ENCODE results near the gene HSD17B3.

Gene HSD17B3

DNA sequence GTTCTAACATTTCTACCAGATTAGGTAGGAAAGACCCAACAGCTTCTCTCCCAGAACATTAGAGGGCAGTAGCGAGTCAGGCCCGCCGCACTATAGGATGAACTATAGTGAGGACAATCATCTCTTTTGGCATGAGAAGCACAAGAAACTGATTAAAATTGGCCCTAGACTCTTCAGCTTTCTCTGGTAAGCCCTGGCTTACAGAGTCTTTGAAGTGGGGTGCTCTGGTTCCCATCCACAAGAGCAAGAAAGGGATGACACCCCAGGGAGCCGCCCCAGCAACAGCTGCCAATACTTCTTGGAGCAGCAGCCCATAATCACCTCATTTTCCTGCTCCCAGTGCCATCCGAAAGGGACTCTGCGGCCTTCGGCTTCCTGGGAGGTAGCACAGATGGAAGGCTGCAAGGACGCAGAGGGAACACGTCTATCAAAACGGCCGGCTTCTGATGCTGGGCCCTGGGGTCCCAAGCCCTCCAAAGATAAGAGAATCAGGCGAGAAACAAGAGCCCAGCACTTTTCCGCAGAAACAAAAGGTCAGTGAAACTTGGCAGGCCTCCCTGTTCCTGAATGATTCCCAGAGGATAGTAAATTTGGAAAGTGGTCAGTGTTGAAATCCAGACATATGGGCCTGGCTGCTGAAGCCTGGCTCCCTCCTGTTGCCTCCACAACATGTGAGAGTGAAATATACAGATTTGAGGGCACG, 69.3 kb downstream of the HSD17B3 start:
- DNase-seq: peak; percentile 15 to 48

DNA sequence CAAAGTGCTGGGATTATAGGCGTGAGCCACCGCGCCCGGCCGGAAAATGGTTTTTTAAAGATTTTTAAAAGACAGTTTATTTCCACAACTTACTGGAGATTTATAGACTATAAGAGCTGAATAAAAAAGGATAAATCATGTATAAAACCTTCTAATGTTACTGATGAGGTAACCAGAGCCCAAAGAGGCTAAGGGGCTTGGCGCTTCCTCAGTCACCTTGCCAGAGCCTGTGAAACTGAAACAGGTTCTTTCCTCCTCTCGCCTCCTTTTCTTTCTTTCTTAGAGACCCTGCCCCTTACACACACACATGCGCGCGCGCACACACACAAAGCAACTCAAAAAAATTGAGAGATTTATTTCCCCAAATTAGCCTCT, 69.8 kb downstream of the HSD17B3 start:
- DNase-seq: no peak

DNA sequence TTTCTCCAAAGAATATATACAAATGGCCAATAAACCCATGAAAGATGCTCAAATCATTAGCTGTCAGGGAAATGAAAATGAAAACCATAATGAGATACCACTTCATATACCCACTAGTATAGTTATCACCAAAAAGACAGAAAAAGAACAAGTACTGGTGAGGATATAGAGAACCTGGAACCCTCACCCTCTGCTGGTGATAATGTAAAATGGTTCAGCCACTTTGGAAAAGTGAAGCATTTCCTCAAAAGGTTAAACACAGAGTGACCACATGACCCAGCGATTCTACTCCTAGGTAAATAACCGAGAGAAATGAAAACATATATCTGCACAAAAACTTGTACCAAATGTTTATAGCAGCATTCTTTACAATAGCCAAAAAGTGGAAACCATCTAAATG, 72.0 kb downstream of the HSD17B3 start:
- DNase-seq: no peak

DNA sequence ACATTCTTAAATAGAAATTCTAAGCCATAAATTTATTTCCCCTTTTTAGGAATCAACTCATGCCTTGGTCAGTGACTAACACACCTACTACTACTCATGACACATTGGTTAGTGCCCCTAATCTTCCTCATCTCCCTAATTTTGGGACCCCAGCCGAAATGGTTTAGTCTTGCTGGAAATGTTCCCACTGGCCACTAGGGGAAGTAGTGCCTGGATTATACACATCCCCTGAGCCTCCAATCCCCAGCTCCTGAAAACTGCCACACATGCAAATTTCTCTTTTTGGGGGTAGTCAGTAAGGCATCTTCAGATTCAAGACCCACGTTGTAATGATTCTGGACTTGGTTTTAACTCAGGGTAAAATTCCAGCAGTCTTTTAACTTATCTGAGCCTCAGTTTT, 79.8 kb downstream of the HSD17B3 start:
- DNase-seq: no peak

DNA sequence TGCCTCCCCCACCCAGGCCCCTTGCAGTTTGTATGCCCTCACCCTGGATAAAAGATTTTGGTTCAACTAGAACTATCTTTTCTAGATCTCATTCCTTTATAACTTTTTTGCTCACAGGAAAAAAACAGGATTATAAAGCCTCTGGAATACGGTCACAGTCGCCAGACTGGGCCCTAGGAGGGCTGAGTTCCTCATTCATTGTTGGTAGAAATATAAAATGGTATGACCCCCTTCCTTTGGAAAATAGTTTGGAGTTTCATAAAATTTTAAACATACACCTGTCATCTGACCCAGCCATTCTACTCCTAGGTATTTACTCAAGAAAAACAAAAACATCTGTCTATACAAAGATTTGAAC, 82.1 kb downstream of the HSD17B3 start:
- no peak for DNase-seq

DNA sequence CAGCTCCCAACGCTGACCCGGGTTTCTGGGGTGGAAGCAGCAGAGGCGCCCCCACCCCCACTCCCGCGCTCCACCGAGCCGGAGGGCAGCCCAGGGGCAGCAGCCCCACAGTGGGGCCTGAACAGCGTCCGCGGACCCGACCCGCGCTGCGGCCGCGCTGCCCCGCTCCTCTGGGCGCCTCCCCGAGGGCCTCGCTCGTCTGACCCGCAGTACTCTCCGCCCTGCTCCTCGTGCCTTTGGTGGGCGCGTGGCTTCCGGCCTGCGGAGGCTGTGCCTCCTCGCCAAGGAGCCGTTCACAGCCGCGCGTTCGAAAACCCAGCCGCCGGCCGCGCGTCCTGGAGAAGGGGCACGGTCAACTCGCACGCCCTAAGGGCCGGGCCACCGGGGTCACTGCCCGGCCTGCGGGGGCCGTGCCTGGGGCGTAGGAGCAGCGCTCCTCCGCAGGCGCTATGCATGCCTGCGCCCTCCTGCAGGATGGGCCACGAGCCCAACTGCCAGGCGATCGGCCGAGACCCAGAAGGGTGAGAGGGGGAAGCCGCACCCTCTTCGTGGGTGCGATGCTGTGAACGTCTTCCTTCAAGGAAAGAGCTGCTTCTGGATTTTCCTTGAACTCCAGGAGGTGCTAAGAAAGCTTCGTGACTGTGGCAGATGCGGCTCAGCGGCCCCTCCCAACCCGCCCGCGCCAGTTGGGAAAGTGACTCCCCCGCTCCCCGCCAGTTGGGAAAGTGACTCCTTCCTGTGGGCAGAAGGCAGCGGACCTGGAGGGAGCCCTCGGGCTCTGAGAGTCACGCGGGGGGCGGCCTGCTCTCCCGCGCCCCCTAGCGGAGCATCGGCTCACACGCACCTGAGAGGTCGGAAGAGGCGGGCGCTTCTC, 82.7 kb downstream of the HSD17B3 start:
- DNase-seq: peak; percentile 38 to 58

DNA sequence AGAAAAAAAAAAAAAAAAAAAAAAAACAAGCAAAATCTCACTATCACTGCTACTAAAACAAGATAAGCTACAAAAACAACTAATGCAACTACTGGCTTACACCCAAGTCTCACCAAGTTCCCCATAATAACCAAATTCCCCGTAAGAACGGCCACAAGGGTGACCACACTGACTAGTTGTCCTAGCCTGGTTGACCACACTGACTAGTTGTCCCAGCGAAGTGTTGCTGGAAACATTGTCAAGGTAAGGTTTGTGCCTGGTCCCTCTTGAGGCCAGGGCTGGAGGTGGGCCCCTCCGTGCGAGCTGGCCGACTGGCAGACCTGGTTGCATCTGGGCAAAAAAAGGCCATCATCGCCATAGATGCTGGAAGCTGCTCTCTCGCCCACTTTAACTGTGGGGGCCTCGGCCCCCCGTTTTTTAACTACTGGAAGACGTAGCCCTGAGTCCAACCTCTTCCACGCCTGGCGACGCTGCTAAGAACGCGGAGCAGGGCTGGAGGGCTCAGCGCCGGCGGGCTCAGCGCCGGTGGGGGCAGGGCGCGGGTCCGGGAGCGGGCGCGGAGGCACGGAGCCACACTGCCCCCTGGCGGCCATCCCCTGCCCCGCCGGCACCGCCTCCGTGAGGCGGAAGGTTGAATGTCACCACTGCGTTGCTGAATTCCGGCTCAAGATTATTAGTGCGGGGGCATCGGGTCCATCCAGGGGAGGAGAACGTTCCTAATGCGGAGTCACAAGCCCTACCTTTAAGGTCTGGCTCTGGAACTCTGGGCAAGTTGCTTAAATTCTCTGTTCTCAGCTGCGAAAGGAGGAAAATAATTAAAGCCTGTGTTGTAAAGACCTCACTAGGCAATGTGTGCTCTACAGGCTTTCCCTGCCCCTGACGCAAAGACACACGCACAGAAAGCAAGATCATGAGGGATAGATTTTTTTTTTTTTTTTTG, 84.0 kb downstream of the HSD17B3 start:
- DNase-seq: peak; percentile 39 to 80

DNA sequence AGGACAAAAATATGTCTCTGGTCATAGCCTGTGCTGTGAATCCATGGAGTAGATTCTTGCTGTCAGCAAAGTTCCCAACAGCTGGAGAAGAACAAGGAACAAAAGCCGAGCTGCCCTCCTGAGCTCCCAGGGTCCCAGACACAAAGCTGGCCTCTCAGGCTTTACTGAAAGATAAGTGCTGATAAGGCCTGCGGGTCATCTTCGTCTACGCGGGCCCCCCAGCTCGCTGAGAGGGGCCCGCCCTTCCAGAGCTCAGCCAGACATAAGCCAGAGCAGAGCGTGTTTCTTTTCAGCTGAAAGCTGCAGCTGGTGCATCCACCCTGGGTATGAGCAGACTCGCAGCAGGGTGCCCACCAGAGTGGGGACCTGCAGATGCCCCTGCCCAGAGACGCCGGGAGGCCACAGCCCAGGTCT, 84.7 kb downstream of the HSD17B3 start:
- DNase-seq: no peak

DNA sequence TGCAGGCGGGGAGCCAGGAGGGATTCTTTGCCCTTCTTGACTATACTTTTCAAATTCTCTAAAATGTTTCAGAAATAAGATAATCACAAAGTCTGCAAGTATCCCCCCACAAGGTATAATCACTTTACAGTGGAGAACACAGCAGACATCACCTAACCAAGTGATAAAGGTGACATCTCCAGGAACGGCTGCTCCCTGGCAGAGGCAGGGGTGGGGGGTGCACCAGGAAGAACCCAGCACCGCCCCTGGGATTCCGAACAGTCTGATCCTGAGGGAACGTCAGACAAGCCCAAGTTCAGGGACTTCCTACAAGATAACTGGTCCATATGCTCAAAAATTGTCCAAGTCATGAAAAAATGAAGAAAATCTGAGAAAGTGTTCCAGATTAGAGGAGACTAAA, 85.4 kb downstream of the HSD17B3 start:
- no peak for DNase-seq

DNA sequence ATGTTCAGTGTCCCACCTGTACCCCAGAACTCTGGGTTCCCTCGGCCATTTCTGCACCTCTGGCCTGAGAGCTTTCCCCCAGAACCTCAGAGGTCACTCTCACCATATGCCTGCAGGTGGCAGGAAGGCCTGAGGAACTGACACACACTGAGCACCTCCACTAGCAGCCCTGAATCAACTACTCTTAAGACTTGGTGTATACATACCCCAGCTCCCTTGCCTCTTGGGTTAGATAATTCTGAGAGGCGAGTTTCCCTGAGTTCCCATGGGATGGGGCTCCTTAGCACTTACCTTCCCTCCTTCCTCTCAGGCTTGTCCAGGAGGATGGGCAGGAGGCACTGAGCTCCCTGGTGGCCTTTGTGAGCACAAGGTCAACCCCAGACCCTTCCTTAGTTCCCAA, 86.1 kb downstream of the HSD17B3 start:
- no peak for DNase-seq

DNA sequence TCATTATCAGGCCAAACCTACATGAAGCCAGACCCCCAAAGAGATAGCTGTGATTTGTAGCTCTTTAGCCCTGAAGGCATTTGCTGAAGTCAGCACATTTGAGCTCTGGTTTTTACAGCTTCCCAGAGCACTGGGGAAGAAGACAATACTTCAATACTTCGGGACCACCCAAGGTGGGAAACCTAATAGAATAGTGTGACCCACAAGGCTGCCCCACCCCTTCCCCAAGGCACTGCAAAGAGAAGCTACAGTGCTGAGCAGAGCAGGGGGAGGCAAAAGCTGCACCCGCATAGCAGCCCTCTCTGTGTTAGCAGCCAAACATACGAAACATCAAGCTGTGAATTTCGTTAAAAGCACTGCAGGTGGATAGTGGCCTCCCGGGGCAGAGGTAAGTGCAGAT, 87.3 kb downstream of the HSD17B3 start:
- DNase-seq: no peak

DNA sequence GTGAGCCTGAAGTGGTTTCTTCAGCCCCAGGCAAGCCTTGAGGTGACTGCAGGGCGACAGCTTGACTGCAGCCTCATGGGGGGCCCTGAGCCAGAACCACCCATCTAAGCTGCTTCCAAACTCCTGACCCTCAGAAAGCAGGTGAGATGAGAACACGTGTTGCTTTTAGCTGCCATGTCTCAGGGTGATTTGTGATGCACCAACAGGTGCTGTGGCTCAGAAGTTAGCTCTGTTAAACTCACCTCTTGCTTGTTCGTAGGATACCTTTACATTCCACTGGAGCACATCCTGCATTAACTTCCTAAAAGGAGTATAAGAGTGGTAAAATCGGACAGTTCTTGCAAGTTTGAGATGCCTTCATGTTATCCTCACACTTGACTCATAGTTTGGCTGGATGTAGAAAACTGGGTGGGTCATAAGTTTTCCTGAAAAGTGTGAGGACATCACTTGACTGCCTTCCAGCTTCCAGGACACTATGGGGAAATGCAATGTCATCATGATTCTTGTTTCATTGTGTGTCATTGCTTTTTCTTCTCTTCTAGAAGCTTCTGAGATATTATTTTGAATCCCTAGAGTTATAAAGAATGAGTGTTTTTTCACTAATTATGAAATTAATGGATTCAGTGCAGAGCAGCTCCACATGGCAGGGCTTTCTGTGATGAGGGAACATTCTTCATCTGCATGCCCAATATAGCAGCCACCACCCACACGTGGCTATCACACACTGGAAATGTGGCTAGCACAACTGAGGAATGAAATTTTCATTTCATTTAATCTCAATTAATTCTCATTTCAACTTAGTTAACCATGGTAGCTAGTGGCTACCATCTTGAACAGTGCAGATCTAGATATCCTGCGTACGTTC, 92.3 kb downstream of the HSD17B3 start:
- DNase-seq: peak in 1 of 2 donors; percentile 13

DNA sequence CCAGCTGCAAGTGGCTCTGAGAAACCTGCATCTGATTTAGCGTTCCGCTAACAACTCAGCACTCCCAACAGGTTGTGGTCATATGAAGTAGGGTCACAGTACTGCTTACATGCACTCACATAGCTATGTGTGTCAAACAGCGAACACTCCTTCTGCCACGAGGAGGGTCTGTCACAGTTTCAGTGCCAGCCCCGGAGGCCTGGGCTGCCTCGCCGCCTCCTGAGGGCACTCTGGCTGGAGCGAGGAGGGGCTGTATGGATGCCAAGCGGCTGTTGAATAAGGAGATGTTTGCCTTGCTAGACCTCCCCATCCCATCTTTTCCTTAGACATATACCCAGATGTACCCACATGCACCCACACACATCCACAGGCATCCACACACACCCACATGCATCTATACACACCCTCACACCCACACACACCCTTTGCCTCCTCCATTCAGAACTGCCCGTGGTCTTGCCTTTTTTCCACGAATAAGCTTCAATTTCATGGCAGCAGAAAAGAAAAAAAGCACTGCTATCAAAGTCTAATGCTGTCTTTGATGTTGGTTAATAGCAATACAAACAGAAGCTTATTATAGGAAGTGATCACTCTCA, 95.7 kb downstream of the HSD17B3 start:
- DNase-seq: no peak

DNA sequence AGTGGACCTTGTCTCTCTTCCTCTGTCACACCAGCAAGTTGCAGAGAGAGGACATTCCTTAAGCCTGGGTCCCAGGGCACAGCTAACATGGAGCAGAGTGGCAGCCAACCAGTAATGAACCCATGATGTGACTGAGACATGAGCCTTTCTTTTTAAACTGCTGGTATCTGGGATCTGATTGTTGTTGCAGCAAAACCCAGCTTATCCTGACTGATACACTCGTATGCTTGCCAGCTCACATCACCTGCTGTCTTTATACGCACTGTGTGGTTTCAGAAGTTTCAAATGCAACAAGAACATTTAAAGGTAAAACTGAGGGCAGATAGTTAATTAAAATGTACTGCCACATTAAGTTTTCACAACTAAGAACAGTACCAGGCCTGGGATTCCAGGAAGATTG, 97.1 kb downstream of the HSD17B3 start:
- DNase-seq: no peak

DNA sequence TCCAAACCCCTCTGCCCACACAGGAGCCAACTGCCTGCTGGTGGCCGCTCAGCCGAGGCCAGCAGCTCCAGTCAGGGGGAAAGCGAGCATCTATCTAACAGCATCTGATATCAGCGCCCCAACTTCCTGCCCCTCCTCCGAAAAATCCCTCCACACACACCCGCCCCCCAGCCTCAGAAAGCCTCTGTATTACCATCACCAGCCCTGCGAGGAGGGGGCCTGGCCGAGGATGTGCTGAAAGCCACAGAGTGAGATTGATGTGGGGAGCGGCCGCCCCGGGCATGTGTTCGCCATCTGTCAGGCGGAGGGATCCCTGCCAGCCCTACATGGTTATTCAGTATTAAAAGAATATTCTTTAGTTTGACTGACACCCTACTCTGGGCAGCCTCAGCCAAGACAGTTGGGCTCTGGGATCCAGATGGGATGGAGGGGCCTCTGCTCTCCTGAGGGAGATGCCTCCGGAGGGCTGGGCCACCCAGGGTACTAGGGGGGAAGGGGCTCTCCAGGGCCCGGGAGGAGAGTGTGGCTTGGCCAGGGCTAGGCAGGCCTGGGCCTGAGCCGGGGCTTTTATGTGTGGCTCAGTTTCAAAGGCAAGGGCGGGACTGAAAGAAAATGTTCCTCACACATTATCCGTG, 98.0 kb downstream of the HSD17B3 start:
- no peak for DNase-seq

DNA sequence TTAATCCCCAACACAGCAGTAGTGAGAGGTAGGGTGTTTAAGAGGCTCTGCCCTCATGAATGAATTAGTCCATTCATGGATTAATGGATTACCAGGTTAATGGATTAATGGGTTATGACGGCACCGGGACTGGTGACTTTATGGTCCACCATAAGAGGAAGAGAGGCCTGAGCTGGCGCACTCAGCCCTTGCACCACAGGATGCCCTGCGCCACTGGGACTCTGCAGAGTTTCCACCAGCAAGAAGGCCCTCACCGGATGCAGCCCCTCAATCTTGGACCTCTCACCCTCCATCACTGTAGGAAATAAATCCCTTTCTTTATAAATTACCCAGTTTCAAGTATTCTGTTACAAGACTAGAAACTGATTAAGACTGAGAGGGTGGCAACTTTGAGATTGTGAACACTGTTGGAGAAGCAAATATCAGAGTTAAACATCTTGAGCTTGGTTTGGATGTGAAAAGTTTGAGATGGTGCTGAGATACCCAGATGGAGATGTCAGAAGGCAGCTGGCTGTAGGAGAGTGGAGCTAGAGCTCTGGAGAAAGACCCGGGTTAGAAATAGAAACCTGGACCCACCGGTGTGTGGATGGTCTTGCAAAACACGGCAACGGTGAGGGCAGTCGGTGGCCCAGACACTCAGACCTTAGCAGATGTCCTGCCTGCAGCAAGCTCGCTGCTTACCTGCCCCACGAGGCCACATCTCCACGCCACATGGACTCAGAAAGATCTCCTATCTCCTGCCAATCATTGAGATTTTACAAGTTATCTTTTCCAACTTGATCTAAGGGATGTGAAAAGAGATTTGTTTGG, 98.8 kb downstream of the HSD17B3 start:
- no peak for DNase-seq

DNA sequence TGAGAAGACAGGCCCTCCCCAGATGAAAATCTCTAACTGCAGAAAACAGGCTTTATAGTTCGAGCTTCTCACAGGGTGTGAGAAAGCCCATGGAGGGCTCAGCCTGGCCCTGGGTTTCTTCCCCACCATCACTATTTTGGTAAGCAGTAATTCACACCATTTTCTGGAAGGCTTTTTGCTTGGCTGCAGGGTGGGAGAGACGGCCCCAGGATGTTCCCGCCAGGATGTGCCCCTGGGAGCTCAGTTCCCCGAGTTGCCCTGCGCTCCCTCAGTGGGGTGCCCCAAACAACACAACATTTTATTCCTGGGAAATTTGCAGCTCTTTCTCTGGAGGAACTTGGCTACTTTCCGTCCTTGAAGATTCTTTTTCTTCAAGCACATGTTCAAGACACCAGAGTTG, 100.8 kb downstream of the HSD17B3 start:
- DNase-seq: no peak

DNA sequence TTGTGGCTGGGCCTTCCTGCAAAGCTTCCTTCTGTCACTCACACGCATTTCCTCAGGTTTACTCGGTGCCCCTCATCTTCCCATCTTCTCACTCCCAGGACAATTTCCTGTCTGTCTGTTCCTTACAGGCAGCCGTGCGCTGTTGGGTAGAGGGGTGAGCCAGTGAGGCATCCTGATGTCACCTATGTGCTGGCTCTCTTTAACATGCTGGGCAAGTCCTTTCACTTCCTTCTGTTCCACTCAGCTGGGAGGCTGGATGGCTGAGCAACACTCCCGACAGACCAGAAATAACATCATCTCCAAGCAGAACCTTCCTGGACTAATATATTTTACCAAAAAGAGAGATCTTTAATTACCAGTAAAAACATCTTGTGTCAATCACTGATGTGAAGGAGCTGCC, 103.0 kb downstream of the HSD17B3 start:
- DNase-seq: no peak

DNA sequence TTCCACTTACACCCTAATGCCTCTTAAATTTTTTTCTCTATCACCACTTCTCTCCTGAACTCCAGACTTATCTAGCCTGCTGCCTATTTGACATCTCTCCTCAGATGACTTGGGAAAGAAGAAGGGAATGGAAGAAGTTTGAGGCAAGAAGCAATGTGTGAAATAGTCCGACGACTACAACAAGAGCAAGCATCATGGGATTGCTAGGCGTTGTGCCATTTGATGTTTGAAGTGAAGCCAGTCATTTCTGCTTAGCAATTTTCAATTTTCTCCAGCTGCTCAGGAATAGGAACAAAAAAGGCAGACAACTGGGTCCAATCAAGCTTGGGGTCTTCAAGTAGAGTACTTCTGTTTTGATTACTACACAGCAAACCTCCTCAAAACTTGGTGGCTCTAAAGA, 106.4 kb downstream of the HSD17B3 start:
- DNase-seq: no peak

DNA sequence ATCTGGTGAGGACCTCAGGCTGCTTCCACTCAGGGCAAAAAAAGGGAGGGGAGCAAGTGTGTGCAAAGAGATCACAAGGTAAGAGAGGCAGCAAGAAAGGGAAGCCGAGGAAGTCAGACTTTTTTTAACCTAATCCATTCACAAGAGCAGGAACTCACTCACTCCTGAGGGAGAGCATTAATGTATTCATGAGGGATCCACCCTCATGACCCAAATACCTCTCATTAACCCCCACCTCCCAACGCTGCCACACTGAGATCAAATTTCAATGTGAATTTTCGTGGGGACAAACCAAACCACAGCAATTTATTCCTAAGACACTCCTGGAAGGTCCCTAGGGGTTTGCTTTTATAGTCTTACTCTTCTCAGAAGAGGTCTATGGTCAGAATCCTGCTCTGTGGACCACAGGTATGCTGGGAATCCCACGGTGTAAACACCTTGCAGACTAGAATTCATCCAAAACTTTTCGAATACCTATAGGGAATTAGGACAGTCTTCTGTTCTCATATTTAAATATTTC, 108.7 kb downstream of the HSD17B3 start:
- no peak for DNase-seq

Data from inflammatory macrophage treated with lipopolysaccharide for 1 hour (primary cell).